ENCODE results near the gene COL28A1. TPM values are rescaled to one million over a fixed set of nuclear protein-coding genes. Genes with fewer than 3 reads are reported as not detected.

Gene COL28A1
- total RNA-seq, 1 experiment from 2014 or later: 1.3 TPM

DNA sequence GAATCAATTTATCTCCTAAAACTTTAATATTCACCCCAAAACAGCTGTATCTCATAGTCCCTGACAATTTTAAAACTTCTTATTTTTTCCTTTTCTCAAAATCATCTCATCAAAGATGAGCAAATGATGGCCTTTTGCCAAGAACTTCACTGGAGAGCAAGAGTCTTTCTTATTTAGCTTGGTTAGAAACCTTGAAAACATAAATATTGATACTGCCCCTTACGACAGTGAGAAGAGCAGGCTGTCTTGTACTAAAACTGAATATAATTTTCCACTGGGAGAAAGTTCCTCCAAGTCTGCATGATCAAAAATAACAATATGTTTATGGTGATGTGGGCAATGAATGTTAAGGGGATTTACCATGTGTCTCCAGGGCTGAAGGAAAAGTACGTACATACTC, 109.0 kb downstream of the COL28A1 start:
- intact Hi-C loops (cut with micrococcal nuclease; ENCODE audit: unreplicated experiment): loop anchor here (5.0 kb wide), 2 partner anchors 336 to 791 kb away; no protein-coding TSS in a partner anchor
- Mint-ChIP-seq H3K4me3 (ENCODE audit: low read depth, unreplicated experiment) (no peak overlapping the region), H3K9me3 (ENCODE audit: low read depth, unreplicated experiment) (no peaks in the 10 kb centered on the region), H3K27ac (ENCODE audit: unreplicated experiment) (no peak overlapping the region), H3K36me3 (ENCODE audit: insufficient read depth, unreplicated experiment) (no peaks in the 10 kb centered on the region), H3K4me1 (ENCODE audit: low read depth, unreplicated experiment) (peaks cover 8% of the 10 kb centered on the region), H3K27me3 (ENCODE audit: unreplicated experiment) (no peaks in the 10 kb centered on the region)
- TF ChIP-seq CTCF (IDR thresholded peaks at IDR 0.05; ENCODE audit: unreplicated experiment): no peak
- no peak for DNase-seq
- CTCF ChIA-PET: no interaction called here
- BruUV-seq (replicated peaks): no TSS peak

DNA sequence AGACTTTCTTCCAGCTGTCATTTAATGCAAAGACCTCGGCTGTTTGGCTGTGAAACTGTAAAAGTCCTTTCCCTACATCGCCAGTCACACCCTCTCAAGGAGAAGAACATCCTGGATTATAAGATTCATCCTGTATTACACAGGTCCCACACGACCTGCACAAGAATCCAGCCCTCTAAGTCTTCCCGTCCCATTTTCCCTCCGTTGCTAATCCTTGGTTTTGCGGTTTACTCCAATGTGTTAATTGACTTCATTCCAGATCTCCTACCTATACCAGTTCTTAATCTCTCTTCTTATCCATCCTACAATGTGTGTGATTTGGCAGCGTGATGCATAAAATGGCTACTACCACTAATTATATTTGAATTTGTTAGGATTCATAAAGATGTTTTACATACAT, 110.4 kb downstream of the COL28A1 start:
- Mint-ChIP-seq H3K4me1 (ENCODE audit: low read depth, unreplicated experiment) (peaks cover 8% of the 10 kb centered on the region), H3K27me3 (ENCODE audit: unreplicated experiment) (no peaks in the 10 kb centered on the region), H3K36me3 (ENCODE audit: insufficient read depth, unreplicated experiment) (no peaks in the 10 kb centered on the region), H3K27ac (ENCODE audit: unreplicated experiment) (no peak overlapping the region), H3K4me3 (ENCODE audit: low read depth, unreplicated experiment) (peak overlapping the region; percentile 8), H3K9me3 (ENCODE audit: low read depth, unreplicated experiment) (no peaks in the 10 kb centered on the region)
- BruUV-seq (replicated peaks): no TSS peak
- no peak for DNase-seq
- intact Hi-C loops (cut with micrococcal nuclease; ENCODE audit: unreplicated experiment): loop anchor here (5.0 kb wide), 2 partner anchors 337 to 792 kb away; no protein-coding TSS in a partner anchor
- CTCF ChIA-PET: interaction anchor here (1.3 to 2.2 kb wide), 3 partner anchors 9 to 116 kb away, joined by 5 to 13 read pairs (median 12); no protein-coding TSS in a partner anchor
- TF ChIP-seq CTCF (IDR thresholded peaks at IDR 0.05; ENCODE audit: unreplicated experiment): no peak

- no peaks in the 10 kb centered on the region for H3K27me3 Mint-ChIP-seq (ENCODE audit: unreplicated experiment)
- TF ChIP-seq CTCF (IDR thresholded peaks at IDR 0.05; ENCODE audit: unreplicated experiment): peak; percentile 92
- no peaks in the 10 kb centered on the region for H3K9me3 Mint-ChIP-seq (ENCODE audit: low read depth, unreplicated experiment)
- peak; percentile 82 for DNase-seq
- CTCF ChIA-PET: interaction anchor here (0.6 to 2.2 kb wide), 12 partner anchors 8 to 872 kb away, joined by 3 to 13 read pairs (median 4); no protein-coding TSS in a partner anchor
- BruUV-seq (replicated peaks): no TSS peak
- H3K36me3 Mint-ChIP-seq (ENCODE audit: insufficient read depth, unreplicated experiment): no peaks in the 10 kb centered on the region
- H3K4me1 Mint-ChIP-seq (ENCODE audit: low read depth, unreplicated experiment): peaks cover 8% of the 10 kb centered on the region
- H3K27ac Mint-ChIP-seq (ENCODE audit: unreplicated experiment): no peak overlapping the region
- H3K4me3 Mint-ChIP-seq (ENCODE audit: low read depth, unreplicated experiment): peak overlapping the region; percentile 51
- intact Hi-C loops (cut with micrococcal nuclease; ENCODE audit: unreplicated experiment): loop anchor here (1.0 to 5.0 kb wide), 3 partner anchors 114 to 868 kb away; no protein-coding TSS in a partner anchor
These were observed 111.4 kb downstream of the COL28A1 start for GRCh38 chr7:7424151-7424873.

- CTCF ChIA-PET: interaction anchor here (0.6 to 1.2 kb wide), 2 partner anchors 149 to 246 kb away, joined by 3 read pairs; no protein-coding TSS in a partner anchor
- DNase-seq: no peak
- Mint-ChIP-seq H3K27me3 (ENCODE audit: unreplicated experiment) (no peaks in the 10 kb centered on the region), H3K4me3 (ENCODE audit: low read depth, unreplicated experiment) (no peak overlapping the region), H3K36me3 (ENCODE audit: insufficient read depth, unreplicated experiment) (no peaks in the 10 kb centered on the region), H3K27ac (ENCODE audit: unreplicated experiment) (no peak overlapping the region), H3K9me3 (ENCODE audit: low read depth, unreplicated experiment) (no peaks in the 10 kb centered on the region), H3K4me1 (ENCODE audit: low read depth, unreplicated experiment) (peaks cover 12% of the 10 kb centered on the region)
- BruUV-seq (replicated peaks): no TSS peak
- intact Hi-C loops (cut with micrococcal nuclease; ENCODE audit: unreplicated experiment): loop anchor here (5.0 kb wide), 2 partner anchors 455 to 870 kb away; no protein-coding TSS in a partner anchor
- no peak for TF ChIP-seq CTCF (IDR thresholded peaks at IDR 0.05; ENCODE audit: unreplicated experiment)
These were observed 113.0 kb downstream of the COL28A1 start for GRCh38 chr7:7422641-7423040.
